Gastrocnemius medialis (tissue), 4 donors: ENCODE measurements around the gene KRTAP5-5.
"Not testable (repeated sequence)": the region's sequence is repeated elsewhere in the genome, so short reads cannot be mapped to it uniquely, and the experiment has no call there.

ENCODE experiments used
- CTCF ChIP-seq, 5 experiments: fragments of 450-650 bp in 3 of 5; fragments of 200-600 bp in 2 of 5; sonication (generic) in 2 of 5; IDR thresholded peaks in 4 of 5; conservative IDR thresholded peaks in 1 of 5; 1 replicate in 4 of 5; 2 replicates in 1 of 5; pipeline ENCODE4 v1.5.1; 2016 to 2019; ENCODE audit warnings: antibody characterized with exemption in 5 of 5, mild to moderate bottlenecking in 3 of 5, moderate library complexity in 3 of 5
- POLR2A ChIP-seq, 2 donors: fragments of 450-650 bp; IDR thresholded peaks; one replicate each; pipeline ENCODE4 v1.6.1; 2017; ENCODE audit warnings: antibody characterized with exemption in 2 of 2, mild to moderate bottlenecking in 2 of 2, moderate library complexity in 2 of 2

- TF ChIP-seq CTCF (IDR thresholded peaks at IDR 0.05 in 4 of 5, conservative IDR thresholded peaks at IDR 0.05 in 1 of 5); POLR2A (IDR thresholded peaks at IDR 0.05): not testable (repeated sequence)
Measured at GRCh38 chr11:1596576-1597121, 32.9 kb upstream of the KRTAP5-5 start.
